GM19025 (cell line): Measurements from ENCODE around the gene CPN1.
"Not testable (repeated sequence)": the region's sequence is repeated elsewhere in the genome, so short reads cannot be mapped to it uniquely, and the experiment has no call there.

Experiments used
- ATAC-seq: cut with Tn5 transposase; IDR thresholded peaks from one replicate; pipeline ENCODE4 v1.9.1; 2021; ENCODE audit warnings: mild to moderate bottlenecking, low read depth, moderate library complexity; ENCODE audit not compliant: unreplicated experiment

CPN1 gene

GRCh38 chr10:100082276-100082675, 607 bp upstream of the CPN1 start:
- not testable (repeated sequence) for ATAC-seq

- no peak for ATAC-seq
Observed at GRCh38 chr10:100076750-100077149, 4.9 kb downstream of the CPN1 start.

GRCh38 chr10:100075426-100076220, 6.0 kb downstream of the CPN1 start:
- no peak for ATAC-seq

- ATAC-seq, result no peak
Observed at GRCh38 chr10:100072514-100072913, 9.2 kb downstream of the CPN1 start.

GRCh38 chr10:100071529-100071928, 10.1 kb downstream of the CPN1 start:
- no peak for ATAC-seq

- ATAC-seq, result no peak
Observed at GRCh38 chr10:100067466-100067865, 14.2 kb downstream of the CPN1 start.

- no peak for ATAC-seq
Observed at GRCh38 chr10:100065084-100065660, 16.5 kb downstream of the CPN1 start.

- ATAC-seq, result no peak
Observed at GRCh38 chr10:100061401-100061800, 20.3 kb downstream of the CPN1 start.

GRCh38 chr10:100057948-100058347, 23.7 kb downstream of the CPN1 start:
- no peak for ATAC-seq

GRCh38 chr10:100053686-100054460, 27.8 kb downstream of the CPN1 start:
- no peak for ATAC-seq

GRCh38 chr10:100046021-100046486, 35.6 kb downstream of the CPN1 start:
- ATAC-seq, result no peak

- ATAC-seq, result no peak
Observed at GRCh38 chr10:100045592-100045991, 36.1 kb downstream of the CPN1 start.

GRCh38 chr10:100043796-100044195, 37.9 kb downstream of the CPN1 start:
- ATAC-seq, result no peak

- no peak for ATAC-seq
Observed at GRCh38 chr10:100043344-100043743, 38.3 kb downstream of the CPN1 start.

GRCh38 chr10:100041306-100042002, 40.2 kb downstream of the CPN1 start:
- ATAC-seq, result no peak

- no peak for ATAC-seq
Observed at GRCh38 chr10:100038561-100039071, 43.1 kb downstream of the CPN1 start.

- ATAC-seq, result no peak
Observed at GRCh38 chr10:100037758-100038315, 43.8 kb downstream of the CPN1 start.

- ATAC-seq, result no peak
Observed at GRCh38 chr10:100036850-100037249, 44.8 kb downstream of the CPN1 start.

- no peak for ATAC-seq
Observed at GRCh38 chr10:100033766-100034418, 47.8 kb downstream of the CPN1 start.

GRCh38 chr10:100027416-100027815, 54.3 kb downstream of the CPN1 start:
- ATAC-seq, result no peak
